ENCODE results near the gene RABL6.
"Not testable (repeated sequence)": the region's sequence is repeated elsewhere in the genome, so short reads cannot be mapped to it uniquely, and the experiment has no call there.

RABL6 gene

GRCh38 chr9:136860933-136861873 lies 53.5 kb downstream of the RABL6 start:
- no peak for DNase-seq

- DNase-seq: no peak
Measured at GRCh38 chr9:136861874-136862457, 54.2 kb downstream of the RABL6 start.

GRCh38 chr9:136862849-136863622 lies 55.3 kb downstream of the RABL6 start:
- DNase-seq: no peak

- no peak for DNase-seq
Measured at GRCh38 chr9:136863623-136864273, 56.0 kb downstream of the RABL6 start.

- DNase-seq: no peak
Measured at GRCh38 chr9:136865041-136865767, 57.5 kb downstream of the RABL6 start.

GRCh38 chr9:136865768-136866103 lies 58.0 kb downstream of the RABL6 start:
- no peak for DNase-seq

GRCh38 chr9:136866898-136867421 lies 59.2 kb downstream of the RABL6 start:
- not testable (repeated sequence) for DNase-seq

GRCh38 chr9:136867480-136867879 lies 59.7 kb downstream of the RABL6 start:
- DNase-seq: no peak

- DNase-seq: no peak
Measured at GRCh38 chr9:136867917-136868316, 60.2 kb downstream of the RABL6 start.

GRCh38 chr9:136868644-136869043 lies 60.9 kb downstream of the RABL6 start:
- no peak for DNase-seq

GRCh38 chr9:136869611-136870010 lies 61.9 kb downstream of the RABL6 start:
- DNase-seq: not testable (repeated sequence)

GRCh38 chr9:136875155-136875554 lies 67.4 kb downstream of the RABL6 start:
- DNase-seq: no peak

GRCh38 chr9:136876476-136876875 lies 68.7 kb downstream of the RABL6 start:
- no peak for DNase-seq

- DNase-seq: no peak
Measured at GRCh38 chr9:136880651-136881050, 72.9 kb downstream of the RABL6 start.

- peak; percentile 64 for DNase-seq
Measured at GRCh38 chr9:136881691-136882108, 74.0 kb downstream of the RABL6 start.

GRCh38 chr9:136882109-136882946 lies 74.6 kb downstream of the RABL6 start:
- peak; percentile 93 for DNase-seq

GRCh38 chr9:136882947-136883283 lies 75.2 kb downstream of the RABL6 start:
- not testable (repeated sequence) for DNase-seq

- DNase-seq: not testable (repeated sequence)
Measured at GRCh38 chr9:136883670-136884069, 75.9 kb downstream of the RABL6 start.

- DNase-seq: peak; percentile 97
Measured at GRCh38 chr9:136885950-136886578, 78.3 kb downstream of the RABL6 start, which contains the start of gene TRAF2. Gene TRAF2 (plus strand): TSS chr9:136886516. CDS start chr9:136898741, 12,225 bp downstream.
